SIG-M5 (cell line): Measurements from ENCODE around the gene MAN1C1.
"Not testable (repeated sequence)": the region's sequence is repeated elsewhere in the genome, so short reads cannot be mapped to it uniquely, and the experiment has no call there.

ENCODE experiments used
- DNase-seq: peaks from one replicate; lab custom pipeline; 2025; lab: John Stamatoyannopoulos, UW

Gene MAN1C1

GRCh38 chr1:25698252-25698651 lies 81.7 kb downstream of the MAN1C1 start:
- no peak for DNase-seq

GRCh38 chr1:25699059-25699458 lies 82.5 kb downstream of the MAN1C1 start:
- DNase-seq = not testable (repeated sequence)

- DNase-seq = no peak
Observed at GRCh38 chr1:25699500-25700143, 83.0 kb downstream of the MAN1C1 start.

- no peak for DNase-seq
Observed at GRCh38 chr1:25700144-25700523, 83.5 kb downstream of the MAN1C1 start.

- DNase-seq = no peak
Observed at GRCh38 chr1:25700626-25701025, 84.0 kb downstream of the MAN1C1 start.

- no peak for DNase-seq
Observed at GRCh38 chr1:25701030-25701785, 84.6 kb downstream of the MAN1C1 start.

- DNase-seq = no peak
Observed at GRCh38 chr1:25702101-25702775, 85.6 kb downstream of the MAN1C1 start.

GRCh38 chr1:25703041-25703440 lies 86.5 kb downstream of the MAN1C1 start:
- no peak for DNase-seq

- no peak for DNase-seq
Observed at GRCh38 chr1:25703671-25704266, 87.2 kb downstream of the MAN1C1 start.

- no peak for DNase-seq
Observed at GRCh38 chr1:25704267-25704691, 87.7 kb downstream of the MAN1C1 start.

- no peak for DNase-seq
Observed at GRCh38 chr1:25705699-25706098, 89.1 kb downstream of the MAN1C1 start.

- DNase-seq = no peak
Observed at GRCh38 chr1:25706146-25707089, 89.8 kb downstream of the MAN1C1 start.

GRCh38 chr1:25707280-25708016 lies 90.9 kb downstream of the MAN1C1 start:
- DNase-seq = no peak

- DNase-seq = no peak
Observed at GRCh38 chr1:25710583-25711347, 94.2 kb downstream of the MAN1C1 start.

- DNase-seq = peak; percentile 1
Observed at GRCh38 chr1:25711555-25712298, 95.1 kb downstream of the MAN1C1 start.

GRCh38 chr1:25712299-25712970 lies 95.8 kb downstream of the MAN1C1 start:
- no peak for DNase-seq

GRCh38 chr1:25713961-25714360 lies 97.4 kb downstream of the MAN1C1 start:
- no peak for DNase-seq

GRCh38 chr1:25714372-25714931 lies 97.9 kb downstream of the MAN1C1 start:
- no peak for DNase-seq
